ENCODE results near the gene NCAPH2. TPM values are rescaled to one million over a fixed set of nuclear protein-coding genes. Genes with fewer than 3 reads are reported as not detected.
A peak's percentile ranks its signal among the peaks of the same experiment; 100 is the strongest.

Gene NCAPH2
- total and polyA plus RNA-seq, 9 of the 15 experiments (the other 6 are each of a cell fraction or from before 2014, with no cell fraction given), result 3.6 to 88.6 (median 32.4) TPM

DNA sequence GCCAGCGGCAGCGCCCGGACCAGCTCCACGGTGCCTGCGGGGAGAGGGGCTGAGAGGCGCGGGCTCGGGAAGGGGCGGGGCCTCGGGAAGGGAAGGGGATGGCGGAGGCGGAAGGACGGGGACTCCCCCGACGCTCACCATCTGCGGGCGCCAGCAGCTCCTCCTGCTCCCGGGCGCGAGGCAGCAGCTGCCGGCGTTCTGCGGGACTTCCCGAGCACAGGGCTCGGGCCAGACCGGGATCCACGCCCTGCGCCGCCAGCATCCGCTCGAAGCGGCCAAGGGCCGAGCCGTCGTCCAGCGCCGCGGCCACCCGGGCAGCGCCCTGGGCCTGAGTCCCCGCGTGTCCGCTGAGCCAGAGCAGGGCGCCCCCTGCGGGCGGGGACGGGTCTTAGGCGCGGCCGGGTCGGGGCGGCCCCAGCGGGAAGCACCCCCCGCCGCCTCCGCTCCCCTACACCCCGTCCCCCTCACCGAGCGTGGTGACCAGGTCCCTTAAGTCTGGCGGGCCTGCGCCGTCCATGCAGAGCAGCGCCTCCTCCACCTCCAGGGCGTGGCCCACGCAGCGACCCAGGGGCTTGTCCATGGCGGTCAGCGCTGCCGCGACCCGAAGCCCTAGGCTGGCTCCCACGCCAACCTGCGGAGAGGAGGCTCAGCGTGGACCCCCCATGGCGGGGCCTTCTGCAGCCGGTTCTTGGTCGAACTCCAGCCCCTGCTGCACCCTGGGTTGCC lies 18.2 kb downstream of the NCAPH2 start (continued):
- TF ChIP-seq, protein P1, sequence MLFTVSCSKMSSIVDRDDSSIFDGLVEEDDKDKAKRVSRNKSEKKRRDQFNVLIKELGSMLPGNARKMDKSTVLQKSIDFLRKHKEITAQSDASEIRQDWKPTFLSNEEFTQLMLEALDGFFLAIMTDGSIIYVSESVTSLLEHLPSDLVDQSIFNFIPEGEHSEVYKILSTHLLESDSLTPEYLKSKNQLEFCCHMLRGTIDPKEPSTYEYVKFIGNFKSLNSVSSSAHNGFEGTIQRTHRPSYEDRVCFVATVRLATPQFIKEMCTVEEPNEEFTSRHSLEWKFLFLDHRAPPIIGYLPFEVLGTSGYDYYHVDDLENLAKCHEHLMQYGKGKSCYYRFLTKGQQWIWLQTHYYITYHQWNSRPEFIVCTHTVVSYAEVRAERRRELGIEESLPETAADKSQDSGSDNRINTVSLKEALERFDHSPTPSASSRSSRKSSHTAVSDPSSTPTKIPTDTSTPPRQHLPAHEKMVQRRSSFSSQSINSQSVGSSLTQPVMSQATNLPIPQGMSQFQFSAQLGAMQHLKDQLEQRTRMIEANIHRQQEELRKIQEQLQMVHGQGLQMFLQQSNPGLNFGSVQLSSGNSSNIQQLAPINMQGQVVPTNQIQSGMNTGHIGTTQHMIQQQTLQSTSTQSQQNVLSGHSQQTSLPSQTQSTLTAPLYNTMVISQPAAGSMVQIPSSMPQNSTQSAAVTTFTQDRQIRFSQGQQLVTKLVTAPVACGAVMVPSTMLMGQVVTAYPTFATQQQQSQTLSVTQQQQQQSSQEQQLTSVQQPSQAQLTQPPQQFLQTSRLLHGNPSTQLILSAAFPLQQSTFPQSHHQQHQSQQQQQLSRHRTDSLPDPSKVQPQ (CRISPR knock-in tag; IDR thresholded peaks at IDR 0.05; ENCODE audit: borderline replicate concordance), result no peak
- TF ChIP-seq BDP1 (IDR thresholded peaks at IDR 0.05; ENCODE audit: insufficient read depth, insufficient read length) (no peak), KDM2B (CRISPR knock-in tag; IDR thresholded peaks at IDR 0.05) (no peak), C11orf30 (IDR thresholded peaks at IDR 0.05; ENCODE audit: low read depth) (no peak), RFX5 (IDR thresholded peaks at IDR 0.05; ENCODE audit: low read depth, low read length) (no peak), MYC (IDR thresholded peaks at IDR 0.05; ENCODE audit: low read depth, low read length) (peak; percentile 83), MYC (CRISPR knock-in tag; IDR thresholded peaks at IDR 0.05; ENCODE audit: borderline replicate concordance, low read depth) (no peak; the same call in 1 of the 2 replicates), FOXM1 (IDR thresholded peaks at IDR 0.05; ENCODE audit: low read depth) (no peak), FOXM1 (CRISPR knock-in tag; IDR thresholded peaks at IDR 0.05; ENCODE audit: low read depth) (no peak), TAF1 (IDR thresholded peaks at IDR 0.05; ENCODE audit: control insufficient read depth, extremely low read depth, insufficient read depth, low read length, severe bottlenecking) (no peak), JUND (IDR thresholded peaks at IDR 0.05; ENCODE audit: borderline replicate concordance, low read depth, low read length) (no peak), JUND (tag; IDR thresholded peaks at IDR 0.05; ENCODE audit: borderline replicate concordance, low read depth, low read length) (no peak), MNT (conservative IDR thresholded peaks at IDR 0.05) (peak in 1 of 2 experiments; percentile 4; a peak in 1 of 4 replicates), XRCC5 (IDR thresholded peaks at IDR 0.05; ENCODE audit: low read depth, low read length) (no peak), NFRKB (IDR thresholded peaks at IDR 0.05; ENCODE audit: low read depth) (peak; percentile 52; the same call in 1 of the 2 replicates), GABPA (tag; conservative IDR thresholded peaks at IDR 0.05; ENCODE audit: low read depth) (peak; percentile 52; the same call in 1 of the 2 replicates), HNRNPLL (IDR thresholded peaks at IDR 0.05; ENCODE audit: low read depth, low read length, poor library complexity, severe bottlenecking) (no peak)
- TF ChIP-seq, protein P2, sequence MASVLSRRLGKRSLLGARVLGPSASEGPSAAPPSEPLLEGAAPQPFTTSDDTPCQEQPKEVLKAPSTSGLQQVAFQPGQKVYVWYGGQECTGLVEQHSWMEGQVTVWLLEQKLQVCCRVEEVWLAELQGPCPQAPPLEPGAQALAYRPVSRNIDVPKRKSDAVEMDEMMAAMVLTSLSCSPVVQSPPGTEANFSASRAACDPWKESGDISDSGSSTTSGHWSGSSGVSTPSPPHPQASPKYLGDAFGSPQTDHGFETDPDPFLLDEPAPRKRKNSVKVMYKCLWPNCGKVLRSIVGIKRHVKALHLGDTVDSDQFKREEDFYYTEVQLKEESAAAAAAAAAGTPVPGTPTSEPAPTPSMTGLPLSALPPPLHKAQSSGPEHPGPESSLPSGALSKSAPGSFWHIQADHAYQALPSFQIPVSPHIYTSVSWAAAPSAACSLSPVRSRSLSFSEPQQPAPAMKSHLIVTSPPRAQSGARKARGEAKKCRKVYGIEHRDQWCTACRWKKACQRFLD (CRISPR knock-in tag; IDR thresholded peaks at IDR 0.05), result no peak
- TF ChIP-seq, protein P3, sequence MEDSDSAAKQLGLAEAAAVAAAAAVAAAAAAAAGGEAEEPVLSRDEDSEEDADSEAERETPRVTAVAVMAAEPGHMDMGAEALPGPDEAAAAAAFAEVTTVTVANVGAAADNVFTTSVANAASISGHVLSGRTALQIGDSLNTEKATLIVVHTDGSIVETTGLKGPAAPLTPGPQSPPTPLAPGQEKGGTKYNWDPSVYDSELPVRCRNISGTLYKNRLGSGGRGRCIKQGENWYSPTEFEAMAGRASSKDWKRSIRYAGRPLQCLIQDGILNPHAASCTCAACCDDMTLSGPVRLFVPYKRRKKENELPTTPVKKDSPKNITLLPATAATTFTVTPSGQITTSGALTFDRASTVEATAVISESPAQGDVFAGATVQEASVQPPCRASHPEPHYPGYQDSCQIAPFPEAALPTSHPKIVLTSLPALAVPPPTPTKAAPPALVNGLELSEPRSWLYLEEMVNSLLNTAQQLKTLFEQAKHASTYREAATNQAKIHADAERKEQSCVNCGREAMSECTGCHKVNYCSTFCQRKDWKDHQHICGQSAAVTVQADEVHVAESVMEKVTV (CRISPR knock-in tag; IDR thresholded peaks at IDR 0.05), result no peak
